H9 (cell line): ENCODE results near the gene ADAT1. TPM values are rescaled to one million over a fixed set of nuclear protein-coding genes. Genes with fewer than 3 reads are reported as not detected.

Experiments used
- DNase-seq: peaks from one replicate; pipeline ENCODE4 v3.0.0-alpha.2; 2017
- H2AFZ ChIP-seq: one replicate; pipeline ENCODE4 v1.6.1; 2013; ENCODE audit warnings: mild to moderate bottlenecking, low read length, control low read depth, moderate library complexity
- H2AK5ac ChIP-seq: 2 replicates; pipeline ENCODE4 v1.6.1; 2013; ENCODE audit warnings: low read length, control low read depth, mixed read lengths; ENCODE audit not compliant: insufficient read length
- H2BK120ac ChIP-seq: one replicate; pipeline ENCODE4 v1.6.1; 2013; ENCODE audit warnings: low read depth, mild to moderate bottlenecking, low read length, control low read depth, inconsistent platforms; ENCODE audit not compliant: poor library complexity, severe bottlenecking
- H2BK12ac ChIP-seq: 2 replicates; pipeline ENCODE4 v1.6.1; 2013; ENCODE audit warnings: low read length, control low read depth, mixed read lengths, low read depth; ENCODE audit not compliant: insufficient read length
- H2BK15ac ChIP-seq: 2 replicates; pipeline ENCODE4 v1.6.1; 2013; ENCODE audit warnings: low read depth, low read length, control low read depth
- H2BK20ac ChIP-seq: one replicate; pipeline ENCODE4 v1.6.1; 2013; ENCODE audit warnings: low read depth, mild to moderate bottlenecking, low read length, control low read depth, inconsistent platforms; ENCODE audit not compliant: poor library complexity, severe bottlenecking
- H2BK5ac ChIP-seq: 2 replicates; pipeline ENCODE4 v1.6.1; 2013; ENCODE audit warnings: low read length, control low read depth, mixed read lengths; ENCODE audit not compliant: insufficient read length
- H3K14ac ChIP-seq: 2 replicates; pipeline ENCODE4 v1.6.1; 2013; ENCODE audit warnings: low read length, control low read depth; ENCODE audit not compliant: insufficient read depth
- H3K18ac ChIP-seq: 2 replicates; pipeline ENCODE4 v1.6.1; 2013; ENCODE audit warnings: low read depth, mild to moderate bottlenecking, mixed read lengths, low read length, control low read depth; ENCODE audit not compliant: insufficient read length
- H3K23ac ChIP-seq: 2 replicates; pipeline ENCODE4 v1.6.1; 2013; ENCODE audit warnings: low read length, control low read depth, mixed read lengths, low read depth; ENCODE audit not compliant: insufficient read length
- H3K23me2 ChIP-seq: 2 replicates; pipeline ENCODE4 v1.6.1; 2013; ENCODE audit warnings: low read depth, mild to moderate bottlenecking, mixed read lengths, low read length, control low read depth; ENCODE audit not compliant: insufficient read length, poor library complexity, severe bottlenecking
- H3K27ac ChIP-seq: 2 replicates; pipeline ENCODE4 v1.5.1; 2013; ENCODE audit warnings: low read length, control low read depth, mixed read lengths, low read depth; ENCODE audit not compliant: insufficient read length
- H3K27me3 ChIP-seq: 2 replicates; pipeline ENCODE4 v1.6.1; 2013; ENCODE audit warnings: low read length, control low read depth, inconsistent platforms; ENCODE audit not compliant: insufficient read depth
- H3K4ac ChIP-seq: 2 replicates; pipeline ENCODE4 v1.6.1; 2013; ENCODE audit warnings: low read depth, mild to moderate bottlenecking, control low read depth, inconsistent platforms, low read length, moderate library complexity
- H3K4me1 ChIP-seq: 2 replicates; pipeline ENCODE4 v1.6.1; 2013; ENCODE audit warnings: low read length, control low read depth, inconsistent platforms; ENCODE audit not compliant: insufficient read depth
- H3K4me2 ChIP-seq: 2 replicates; pipeline ENCODE4 v1.6.1; 2013; ENCODE audit warnings: low read length, control low read depth, mixed read lengths; ENCODE audit not compliant: insufficient read length, insufficient read depth
- H3K56ac ChIP-seq: 2 replicates; pipeline ENCODE4 v1.6.1; 2013; ENCODE audit warnings: low read depth, mild to moderate bottlenecking, mixed read lengths, low read length, control low read depth; ENCODE audit not compliant: insufficient read length
- H3K79me1 ChIP-seq: 2 replicates; pipeline ENCODE4 v1.6.1; 2013; ENCODE audit warnings: low read depth, mild to moderate bottlenecking, moderate library complexity, low read length, control low read depth, inconsistent platforms; ENCODE audit not compliant: insufficient read depth, poor library complexity, severe bottlenecking
- H3K79me2 ChIP-seq: 2 replicates; pipeline ENCODE4 v1.6.1; 2013; ENCODE audit warnings: low read length, control low read depth, inconsistent platforms; ENCODE audit not compliant: insufficient read depth
- H3K9ac ChIP-seq: 2 replicates; pipeline ENCODE4 v1.6.1; 2013; ENCODE audit warnings: low read length, control low read depth, mixed read lengths; ENCODE audit not compliant: insufficient read length; ENCODE audit errors: extremely low read depth
- H3K9me3 ChIP-seq: one replicate; pipeline ENCODE4 v1.6.1; 2013; ENCODE audit warnings: low read depth, low read length, inconsistent platforms; ENCODE audit not compliant: control insufficient read depth
- H3T11ph ChIP-seq: one replicate; pipeline ENCODE4 v1.6.1; 2013; ENCODE audit warnings: mild to moderate bottlenecking, low read length, control low read depth, inconsistent platforms
- H4K20me1 ChIP-seq: one replicate; pipeline ENCODE4 v1.6.1; 2013; ENCODE audit not compliant: control insufficient read depth, insufficient read length, insufficient read depth
- H4K5ac ChIP-seq: 2 replicates; pipeline ENCODE4 v1.6.1; 2013; ENCODE audit warnings: low read depth, mild to moderate bottlenecking, mixed read lengths, low read length, control low read depth; ENCODE audit not compliant: insufficient read length
- H4K8ac ChIP-seq: replicated peaks from 2 replicates; pipeline ENCODE4 v1.6.1; 2013; ENCODE audit warnings: low read length, control low read depth, mixed read lengths, low read depth; ENCODE audit not compliant: insufficient read length
- H4K91ac ChIP-seq: 2 replicates; pipeline ENCODE4 v1.6.1; 2013; ENCODE audit warnings: low read depth, mild to moderate bottlenecking, moderate library complexity, mixed read lengths, low read length, control low read depth; ENCODE audit not compliant: insufficient read length
- H3K27ac Mint-ChIP-seq, 3 experiments: 2 replicates in 2 of 3; 3 replicates in 1 of 3; pipeline ENCODE4 v1.8.0; 2020 to 2021; ENCODE audit warnings: mixed read lengths in 3 of 3, mild to moderate bottlenecking in 1 of 3, moderate library complexity in 1 of 3
- H3K27me3 Mint-ChIP-seq: 2 replicates; pipeline ENCODE4 v1.8.0; 2021; ENCODE audit warnings: low read depth, mild to moderate bottlenecking, moderate library complexity, mixed read lengths
- H3K36me3 Mint-ChIP-seq, 3 experiments: 2 replicates in 2 of 3; 3 replicates in 1 of 3; pipeline ENCODE4 v1.8.0; 2020 to 2021; ENCODE audit warnings: low read depth in 3 of 3, mixed read lengths in 3 of 3; ENCODE audit not compliant: insufficient read depth in 1 of 3
- H3K4me1 Mint-ChIP-seq, 2 experiments: 2 replicates each; pipeline ENCODE4 v1.8.0; 2020; ENCODE audit warnings: mixed read lengths in 2 of 2
- H3K4me3 Mint-ChIP-seq, 2 experiments: 2 replicates in 1 of 2; 3 replicates in 1 of 2; pipeline ENCODE4 v1.8.0; 2020 to 2021; ENCODE audit warnings: mild to moderate bottlenecking in 2 of 2, mixed read lengths in 2 of 2, moderate library complexity in 1 of 2
- H3K9me3 Mint-ChIP-seq, 2 experiments: 2 replicates in 1 of 2; 3 replicates in 1 of 2; pipeline ENCODE4 v1.8.0; 2020; ENCODE audit warnings: mild to moderate bottlenecking in 2 of 2, mixed read lengths in 2 of 2, moderate library complexity in 1 of 2
- WGBS: extraction: QIAGEN DNeasy Blood & Tissue Kit; methylation state at CpG from one replicate; pipeline ENCODE4 v1.1.7; 2013; ENCODE audit warnings: missing lambda C conversion rate, low lambda C conversion rate, mixed read lengths; ENCODE audit not compliant: insufficient read length; ENCODE audit errors: extremely low coverage; 5-methylcytosine and 5-hydroxymethylcytosine counted together
- total RNA-seq: library from RNA; stranded (reverse); gene quantifications from 2 replicates; pipeline ENCODE4 v1.2.1, GENCODE V29; 2021
- TF ChIP-seq, protein P1 (sequence below): fragments of 200-600 bp; sonication (generic); conservative IDR thresholded peaks from 3 replicates; pipeline ENCODE4 v1.8.0; 2021; ENCODE audit warnings: antibody characterized with exemption, mild to moderate bottlenecking

The ADAT1 gene
- total RNA-seq, 1 experiment from 2014 or later: 54.2 TPM

DNA sequence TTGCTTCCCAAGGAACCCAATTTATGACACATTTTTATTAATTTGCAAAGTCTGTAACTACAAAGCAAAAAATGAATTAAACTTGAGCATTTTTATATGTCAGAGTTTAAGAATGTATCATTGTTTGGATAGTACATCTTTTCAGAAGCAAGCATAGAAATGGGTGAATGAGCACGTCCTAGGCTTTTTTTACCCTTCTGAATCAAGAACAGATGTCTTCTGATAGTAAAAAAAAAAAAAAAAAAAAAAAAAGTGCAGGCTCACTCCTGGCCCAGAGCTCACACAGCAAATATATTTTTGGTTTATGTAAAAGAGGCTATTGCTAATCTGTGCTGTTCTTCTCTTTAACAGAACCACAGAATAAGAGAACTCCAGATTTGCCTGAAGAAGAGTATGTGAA lies 30.8 kb upstream of the ADAT1 start:
- no peak overlapping the region for H3K9ac ChIP-seq
- peaks cover 16% of the 10 kb centered on the region in 2 experiments for H3K4me1 Mint-ChIP-seq

More for the DNA sequence above, 30.8 kb upstream of the ADAT1 start:
- Histone ChIP-seq H2BK20ac (no peak overlapping the region), H3K4ac (no peak overlapping the region), H3K27ac (no peak overlapping the region), H3K79me2 (peaks cover 13% of the 10 kb centered on the region; the same call in 1 of the 2 replicates), H3T11ph (no peak overlapping the region), H3K14ac (no peak overlapping the region), H2BK120ac (no peak overlapping the region), H2BK5ac (no peak overlapping the region), H2AK5ac (no peak overlapping the region), H4K5ac (no peak overlapping the region), H3K23ac (no peak overlapping the region), H3K23me2 (peaks cover 4% of the 10 kb centered on the region), H2AFZ (no peak overlapping the region), H3K27me3 (no peaks in the 10 kb centered on the region), H3K56ac (no peak overlapping the region), H3K18ac (no peak overlapping the region), H2BK15ac (no peak overlapping the region), H3K9me3 (no peaks in the 10 kb centered on the region), H4K20me1 (no peaks in the 10 kb centered on the region), H3K4me1 (no peaks in the 10 kb centered on the region), H4K91ac (no peak overlapping the region), H4K8ac (no peak overlapping the region), H3K4me2 (no peak overlapping the region), H2BK12ac (no peak overlapping the region), H3K79me1 (no peaks in the 10 kb centered on the region)
- Mint-ChIP-seq H3K27ac (peak overlapping the region in 1 of 3 experiments; percentile 18; a peak in 3 of 7 replicates), H3K27me3 (no peaks in the 10 kb centered on the region), H3K9me3 (no peaks in the 10 kb centered on the region), H3K4me3 (no peak overlapping the region), H3K36me3 (peaks cover 17 to 41% (median 39%) of the 10 kb centered on the region in 3 experiments; a peak in 6 of 7 replicates)
- no CpG with 5 or more reads among the region's 1 CpG for WGBS
- no peak for DNase-seq
- TF ChIP-seq, protein P1, sequence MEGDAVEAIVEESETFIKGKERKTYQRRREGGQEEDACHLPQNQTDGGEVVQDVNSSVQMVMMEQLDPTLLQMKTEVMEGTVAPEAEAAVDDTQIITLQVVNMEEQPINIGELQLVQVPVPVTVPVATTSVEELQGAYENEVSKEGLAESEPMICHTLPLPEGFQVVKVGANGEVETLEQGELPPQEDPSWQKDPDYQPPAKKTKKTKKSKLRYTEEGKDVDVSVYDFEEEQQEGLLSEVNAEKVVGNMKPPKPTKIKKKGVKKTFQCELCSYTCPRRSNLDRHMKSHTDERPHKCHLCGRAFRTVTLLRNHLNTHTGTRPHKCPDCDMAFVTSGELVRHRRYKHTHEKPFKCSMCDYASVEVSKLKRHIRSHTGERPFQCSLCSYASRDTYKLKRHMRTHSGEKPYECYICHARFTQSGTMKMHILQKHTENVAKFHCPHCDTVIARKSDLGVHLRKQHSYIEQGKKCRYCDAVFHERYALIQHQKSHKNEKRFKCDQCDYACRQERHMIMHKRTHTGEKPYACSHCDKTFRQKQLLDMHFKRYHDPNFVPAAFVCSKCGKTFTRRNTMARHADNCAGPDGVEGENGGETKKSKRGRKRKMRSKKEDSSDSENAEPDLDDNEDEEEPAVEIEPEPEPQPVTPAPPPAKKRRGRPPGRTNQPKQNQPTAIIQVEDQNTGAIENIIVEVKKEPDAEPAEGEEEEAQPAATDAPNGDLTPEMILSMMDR: no peak
